ENCODE results near the gene NEK6.

NEK6 gene

DNA sequence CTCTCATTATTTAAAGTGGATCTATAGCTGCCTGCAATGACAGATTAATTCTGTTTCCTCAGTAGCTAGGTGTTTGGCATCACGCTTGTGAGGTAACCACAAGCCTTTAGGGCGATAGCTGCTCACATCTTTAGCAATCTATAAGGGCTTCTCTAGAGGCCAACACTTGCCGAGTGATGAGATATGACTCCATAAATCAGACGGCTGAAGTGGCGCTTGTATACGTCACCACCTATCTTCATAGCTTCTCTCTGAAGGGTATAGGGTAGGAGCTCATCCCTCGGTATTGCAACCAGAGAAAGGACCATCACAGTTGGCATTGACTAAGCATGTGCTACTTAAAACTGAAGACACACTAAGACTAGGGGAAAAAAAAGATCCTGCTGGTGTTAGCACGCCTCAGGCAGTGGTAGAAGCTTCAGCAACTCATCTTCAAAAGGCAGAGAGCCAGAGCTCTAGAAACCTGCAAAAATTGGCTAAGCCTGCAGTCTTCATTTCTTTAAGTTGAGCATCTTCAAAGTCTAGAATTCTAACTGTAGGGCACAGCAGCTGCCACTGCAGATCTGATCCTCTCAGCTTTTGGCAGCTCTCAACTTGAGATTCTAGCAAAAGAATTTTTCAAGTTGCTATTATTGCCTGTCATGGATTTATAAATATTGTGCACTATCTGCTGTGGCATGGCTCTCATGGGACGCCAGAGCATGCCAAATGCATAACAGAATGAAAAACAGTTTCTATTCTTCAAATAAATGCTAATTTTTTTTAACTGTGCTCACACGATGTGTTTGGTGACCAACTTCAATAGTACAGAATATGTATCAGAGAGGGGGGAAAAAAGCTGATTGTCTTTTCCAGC, 120.0 kb downstream of the NEK6 start:
- Histone ChIP-seq H3K27ac (ENCODE audit: low read depth, low read length) (no peak overlapping the region), H3K36me3 (ENCODE audit: control insufficient read depth, low read length) (peaks cover 31% of the 10 kb centered on the region; the same call in 1 of the 2 replicates), H4K20me1 (ENCODE audit: control insufficient read depth, insufficient read depth, low read depth, low read length) (no peaks in the 10 kb centered on the region), H3F3A (ENCODE audit: control insufficient read depth, insufficient read depth) (no peaks in the 10 kb centered on the region), H3K27me3 (ENCODE audit: control insufficient read depth, low read length) (no peaks in the 10 kb centered on the region), H3K4me1 (ENCODE audit: control insufficient read depth, low read length) (no peaks in the 10 kb centered on the region), H3K4me3 (ENCODE audit: low read length) (no peak overlapping the region), H3K4me2 (ENCODE audit: low read length) (no peak overlapping the region), H3K9me2 (replicated peaks; ENCODE audit: control insufficient read depth, low read length) (no peaks in the 10 kb centered on the region), H3K9me3 (ENCODE audit: control insufficient read depth, insufficient read depth, low read length) (no peaks in the 10 kb centered on the region), H3K79me2 (ENCODE audit: control insufficient read depth, low read length) (peaks cover 35% of the 10 kb centered on the region)
- TF ChIP-seq CTCF (IDR thresholded peaks at IDR 0.05; ENCODE audit: low read depth, low read length, poor library complexity, severe bottlenecking): no peak
- TF ChIP-seq EZH2phosphoT487 (IDR thresholded peaks at IDR 0.05; ENCODE audit: borderline replicate concordance, low read length): no peak

- Histone ChIP-seq H3K9me3 (ENCODE audit: control insufficient read depth, insufficient read depth, low read length) (no peaks in the 10 kb centered on the region), H3K9me2 (replicated peaks; ENCODE audit: control insufficient read depth, low read length) (no peaks in the 10 kb centered on the region), H3K36me3 (ENCODE audit: control insufficient read depth, low read length) (peaks cover 46% of the 10 kb centered on the region), H3F3A (ENCODE audit: control insufficient read depth, insufficient read depth) (no peaks in the 10 kb centered on the region), H3K4me2 (ENCODE audit: low read length) (no peak overlapping the region), H3K4me1 (ENCODE audit: control insufficient read depth, low read length) (no peaks in the 10 kb centered on the region), H3K27ac (ENCODE audit: low read depth, low read length) (no peak overlapping the region), H3K27me3 (ENCODE audit: control insufficient read depth, low read length) (no peaks in the 10 kb centered on the region), H3K4me3 (ENCODE audit: low read length) (no peak overlapping the region), H3K79me2 (ENCODE audit: control insufficient read depth, low read length) (peaks cover 30% of the 10 kb centered on the region), H4K20me1 (ENCODE audit: control insufficient read depth, insufficient read depth, low read depth, low read length) (no peaks in the 10 kb centered on the region)
- TF ChIP-seq CTCF (IDR thresholded peaks at IDR 0.05; ENCODE audit: low read depth, low read length, poor library complexity, severe bottlenecking): no peak
- TF ChIP-seq EZH2phosphoT487 (IDR thresholded peaks at IDR 0.05; ENCODE audit: borderline replicate concordance, low read length): no peak
Measured at GRCh38 chr9:124381170-124381945, 123.6 kb downstream of the NEK6 start.

- no peaks in the 10 kb centered on the region for H3K27me3 ChIP-seq (ENCODE audit: control insufficient read depth, low read length)
- no peaks in the 10 kb centered on the region for H3K9me3 ChIP-seq (ENCODE audit: control insufficient read depth, insufficient read depth, low read length)
- no peaks in the 10 kb centered on the region for H3F3A ChIP-seq (ENCODE audit: control insufficient read depth, insufficient read depth)
- H3K79me2 ChIP-seq (ENCODE audit: control insufficient read depth, low read length): peaks cover 47% of the 10 kb centered on the region
- H3K4me1 ChIP-seq (ENCODE audit: control insufficient read depth, low read length): no peaks in the 10 kb centered on the region
- TF ChIP-seq CTCF (IDR thresholded peaks at IDR 0.05; ENCODE audit: low read depth, low read length, poor library complexity, severe bottlenecking): no peak
- no peak for TF ChIP-seq EZH2phosphoT487 (IDR thresholded peaks at IDR 0.05; ENCODE audit: borderline replicate concordance, low read length)
- no peak overlapping the region for H3K4me3 ChIP-seq (ENCODE audit: low read length)
- H3K4me2 ChIP-seq (ENCODE audit: low read length): no peak overlapping the region
- H3K9me2 ChIP-seq (replicated peaks; ENCODE audit: control insufficient read depth, low read length): no peaks in the 10 kb centered on the region
- peaks cover 46% of the 10 kb centered on the region for H3K36me3 ChIP-seq (ENCODE audit: control insufficient read depth, low read length)
- H4K20me1 ChIP-seq (ENCODE audit: control insufficient read depth, insufficient read depth, low read depth, low read length): peaks cover 10% of the 10 kb centered on the region; the same call in 1 of the 2 replicates
- no peak overlapping the region for H3K27ac ChIP-seq (ENCODE audit: low read depth, low read length)
Measured at GRCh38 chr9:124384210-124384609, 126.5 kb downstream of the NEK6 start.
